Tibial nerve (tissue), 4 donors: Measurements from ENCODE around the gene RPLP1. TPM values are rescaled to one million over a fixed set of nuclear protein-coding genes. Genes with fewer than 3 reads are reported as not detected.

ENCODE experiments used
- DNase-seq, 2 donors: peaks; one replicate each; pipeline ENCODE4 v3.0.0-alpha.2; 2019; ENCODE audit warnings: low spot score in 2 of 2
- H3K27ac ChIP-seq, 4 donors: fragments of 200-600 bp; sonication (generic) in 3 of 4; one replicate each; pipeline ENCODE4 v1.5.1; 2017 to 2019; ENCODE audit warnings: mild to moderate bottlenecking in 1 of 4
- H3K27me3 ChIP-seq, 2 donors: fragments of 200-600 bp; sonication (generic) in 1 of 2; one replicate each; pipeline versions ENCODE4 v1.5.1 to v1.6.0; 2017 to 2019
- H3K36me3 ChIP-seq, 3 donors: fragments of 200-600 bp; sonication (generic); one replicate each; pipeline ENCODE4 v1.5.1; 2018 to 2019
- H3K4me1 ChIP-seq, 4 donors: fragments of 200-600 bp; sonication (generic) in 3 of 4; one replicate each; pipeline ENCODE4 v1.5.1; 2017 to 2019
- H3K4me3 ChIP-seq, 4 donors: fragments of 200-600 bp; sonication (generic) in 3 of 4; one replicate each; pipeline ENCODE4 v1.5.1; 2017 to 2019; ENCODE audit warnings: mild to moderate bottlenecking in 1 of 4, moderate library complexity in 1 of 4
- H3K9me3 ChIP-seq, 4 donors: fragments of 200-600 bp; sonication (generic) in 3 of 4; one replicate each; pipeline ENCODE4 v1.5.1; 2017 to 2019
- CTCF ChIP-seq, 5 experiments: fragments of 200-600 bp in 3 of 5; fragments of 450-650 bp in 2 of 5; sonication (generic) in 3 of 5; IDR thresholded peaks; one replicate each; pipeline ENCODE4 v1.5.1; 2016 to 2019; ENCODE audit warnings: antibody characterized with exemption in 5 of 5, mild to moderate bottlenecking in 3 of 5, moderate library complexity in 2 of 5
- EP300 ChIP-seq, 2 donors: sonication (generic); formaldehyde crosslinking; IDR thresholded peaks; one replicate each; pipeline ENCODE4 v1.6.1; 2017; ENCODE audit warnings: antibody characterized with exemption in 2 of 2, mild to moderate bottlenecking in 1 of 2
- POLR2A ChIP-seq, 2 donors: fragments of 450-650 bp; IDR thresholded peaks; one replicate each; pipeline ENCODE4 v1.6.1; 2017; ENCODE audit warnings: antibody characterized with exemption in 2 of 2, mild to moderate bottlenecking in 2 of 2, moderate library complexity in 2 of 2
- WGBS, 2 donors: methylation state at CpG; one replicate each; pipeline ENCODE4 v1.1.5; 2018; 5-methylcytosine and 5-hydroxymethylcytosine counted together
- total RNA-seq, 4 donors: library from RNA; depleted of rRNA; stranded (reverse); fragments of >200 nt; gene quantifications; one replicate each; pipeline ENCODE4 v1.1.0, GENCODE V29; 2016

RPLP1 gene
- total RNA-seq, 4 donors from 2014 or later: 435 to 693 (median 620) TPM

- Histone ChIP-seq H3K36me3 (peaks cover 0 to 29% (median 9%) of the 10 kb centered on the region in 3 donors), H3K27me3 (no peaks in the 10 kb centered on the region), H3K4me3 (no peak overlapping the region), H3K27ac (no peak overlapping the region), H3K4me1 (peaks cover 0 to 42% (median 19%) of the 10 kb centered on the region in 4 donors), H3K9me3 (no peaks in the 10 kb centered on the region)
- no peak for DNase-seq
- WGBS, 2 donors: 78 to 79% methylated on average over 8 of the region's 8 CpGs
- no peak for TF ChIP-seq EP300 (IDR thresholded peaks at IDR 0.05)
- no peak for TF ChIP-seq POLR2A (IDR thresholded peaks at IDR 0.05)
- no peak for TF ChIP-seq CTCF (IDR thresholded peaks at IDR 0.05)
Measured at GRCh38 chr15:69457304-69458280, 5.0 kb downstream of the RPLP1 start.

GRCh38 chr15:69459066-69459465 is 6.4 kb downstream of the RPLP1 start:
- Histone ChIP-seq H3K9me3 (no peaks in the 10 kb centered on the region), H3K4me3 (no peak overlapping the region), H3K36me3 (peaks cover 0 to 29% (median 9%) of the 10 kb centered on the region in 3 donors), H3K27me3 (no peaks in the 10 kb centered on the region), H3K4me1 (peaks cover 0 to 40% (median 15%) of the 10 kb centered on the region in 4 donors), H3K27ac (no peak overlapping the region)
- no peak for TF ChIP-seq CTCF (IDR thresholded peaks at IDR 0.05)
- no peak for TF ChIP-seq POLR2A (IDR thresholded peaks at IDR 0.05)
- no peak for TF ChIP-seq EP300 (IDR thresholded peaks at IDR 0.05)
- WGBS, 2 donors: 68 to 77% methylated on average over 2 of the region's 2 CpGs
- DNase-seq: no peak

- Histone ChIP-seq H3K9me3 (no peaks in the 10 kb centered on the region), H3K4me1 (peaks cover 0 to 26% (median 3%) of the 10 kb centered on the region in 4 donors), H3K27me3 (no peaks in the 10 kb centered on the region), H3K36me3 (peaks cover 0 to 24% (median 9%) of the 10 kb centered on the region in 3 donors), H3K27ac (no peak overlapping the region), H3K4me3 (no peak overlapping the region)
- WGBS, 2 donors: 11 to 40% methylated on average over 1 of the region's 1 CpG
- no peak for DNase-seq
- TF ChIP-seq EP300 (IDR thresholded peaks at IDR 0.05): no peak
- TF ChIP-seq CTCF (IDR thresholded peaks at IDR 0.05): no peak
- TF ChIP-seq POLR2A (IDR thresholded peaks at IDR 0.05): no peak
Measured at GRCh38 chr15:69460481-69460880, 7.9 kb downstream of the RPLP1 start.

- H3K27me3 ChIP-seq: no peaks in the 10 kb centered on the region
- whole genome bisulfite sequencing, 2 donors: 76 to 84% methylated on average over 20 to 22 of the region's 23 CpGs
- H3K4me1 ChIP-seq: peaks cover 0 to 19% (median 3%) of the 10 kb centered on the region in 4 donors
- no peaks in the 10 kb centered on the region for H3K9me3 ChIP-seq
- H3K36me3 ChIP-seq: peaks cover 0 to 8% (median 0%) of the 10 kb centered on the region in 3 donors
- H3K4me3 ChIP-seq: peak overlapping the region; percentile 34 to 59 (median 46)
- no peak for DNase-seq
- TF ChIP-seq EP300 (IDR thresholded peaks at IDR 0.05): no peak
- no peak for TF ChIP-seq CTCF (IDR thresholded peaks at IDR 0.05)
- no peak for TF ChIP-seq POLR2A (IDR thresholded peaks at IDR 0.05)
- H3K27ac ChIP-seq: peak overlapping the region; percentile 84 to 98 (median 90)
Measured at GRCh38 chr15:69462030-69462492, 9.4 kb downstream of the RPLP1 start.
